H1 (cell line): ENCODE data around the gene BPIFB6. TPM values are rescaled to one million over a fixed set of nuclear protein-coding genes. Genes with fewer than 3 reads are reported as not detected.

Source experiments
- CTCF ChIA-PET: fragments of 300-600 bp; sonication (Branson Sonifier 250); formaldehyde crosslinking; loops from one replicate; lab custom pipeline; 2021; ENCODE audit not compliant: partially characterized antibody; lab: Charles Lee
- POLR2A ChIA-PET: fragments of 300-600 bp; sonication (Branson Sonifier 250); formaldehyde crosslinking; loops from one replicate; lab custom pipeline; 2021; ENCODE audit warnings: inconsistent platforms; ENCODE audit not compliant: partially characterized antibody; lab: Charles Lee
- DNase-seq, 2 experiments: peaks; one replicate each; pipeline versions ENCODE4 v3.0.0 to v3.0.0-alpha.2; 2010 to 2022; ENCODE audit warnings: low spot score in 2 of 2, low read depth in 1 of 2, mixed read lengths in 1 of 2
- FAIRE-seq: peaks from 2 replicates; lab custom pipeline; 2011; peaks lifted over from hg19 to GRCh38; lab: Jason Lieb, UNC
- H2AFZ ChIP-seq: 2 replicates; pipeline ENCODE4 v1.8.1; 2012; ENCODE audit warnings: low read length, inconsistent platforms
- H2AK5ac ChIP-seq: 2 replicates; pipeline ENCODE4 v1.6.1; 2013; ENCODE audit warnings: low read depth, low read length
- H2BK120ac ChIP-seq: replicated peaks from 2 replicates; pipeline ENCODE3; 2013; ENCODE audit warnings: low read depth, low read length, inconsistent platforms
- H2BK12ac ChIP-seq: 2 replicates; pipeline ENCODE4 v1.6.1; 2013; ENCODE audit warnings: low read depth, low read length
- H2BK15ac ChIP-seq: 2 replicates; pipeline ENCODE4 v1.6.1; 2013; ENCODE audit warnings: low read length
- H2BK20ac ChIP-seq: 2 replicates; pipeline ENCODE4 v1.6.1; 2013; ENCODE audit warnings: low read length
- H2BK5ac ChIP-seq: 2 replicates; pipeline ENCODE4 v1.6.1; 2013; ENCODE audit warnings: low read depth, low read length
- H3K14ac ChIP-seq: 2 replicates; pipeline ENCODE4 v1.6.1; 2013; ENCODE audit warnings: inconsistent platforms; ENCODE audit not compliant: insufficient read length
- H3K18ac ChIP-seq: 2 replicates; pipeline ENCODE4 v1.6.1; 2013; ENCODE audit warnings: low read length; ENCODE audit errors: extremely low read depth
- H3K23ac ChIP-seq: 2 replicates; pipeline ENCODE4 v1.6.1; 2013; ENCODE audit warnings: inconsistent platforms; ENCODE audit not compliant: insufficient read length
- H3K23me2 ChIP-seq: 2 replicates; pipeline ENCODE4 v1.6.1; 2013; ENCODE audit warnings: low read depth, low read length
- H3K27ac ChIP-seq: 2 replicates; pipeline ENCODE4 v1.6.1; 2011; ENCODE audit warnings: low read depth, low read length, inconsistent platforms
- H3K27me3 ChIP-seq, 4 experiments: replicated peaks in 1 of 4; 1 replicate in 1 of 4; 2 replicates in 3 of 4; pipeline versions ENCODE4 v1.6.1 to v1.8.1; 2011 to 2013; ENCODE audit warnings: low read length in 3 of 4, mild to moderate bottlenecking in 3 of 4, inconsistent platforms in 2 of 4, mixed read lengths in 2 of 4, moderate library complexity in 1 of 4; ENCODE audit not compliant: control insufficient read depth in 3 of 4, insufficient read depth in 3 of 4; ENCODE audit errors: extremely low read depth in 1 of 4
- H3K36me3 ChIP-seq, 4 experiments: 2 replicates each; pipeline versions ENCODE4 v1.6.1 to v1.8.1; 2011 to 2013; ENCODE audit warnings: mild to moderate bottlenecking in 4 of 4, low read length in 3 of 4, moderate library complexity in 2 of 4, control low read depth in 1 of 4, inconsistent platforms in 1 of 4; ENCODE audit not compliant: insufficient read depth in 4 of 4, control insufficient read depth in 2 of 4
- H3K4ac ChIP-seq: replicated peaks from 2 replicates; pipeline ENCODE3; 2013; ENCODE audit warnings: low read length, low read depth, mixed read lengths, inconsistent platforms; ENCODE audit not compliant: insufficient read length
- H3K4me1 ChIP-seq, 4 experiments: replicated peaks in 1 of 4; 1 replicate in 1 of 4; 2 replicates in 3 of 4; pipeline versions ENCODE4 v1.6.1 to v1.8.1; 2011 to 2013; ENCODE audit warnings: low read length in 3 of 4, inconsistent platforms in 2 of 4, mixed read lengths in 1 of 4; ENCODE audit not compliant: insufficient read depth in 4 of 4, control insufficient read depth in 3 of 4
- H3K4me2 ChIP-seq, 2 experiments: 2 replicates each; pipeline versions ENCODE4 v1.6.1 to v1.8.1; 2011 to 2013; ENCODE audit warnings: low read depth in 2 of 2, low read length in 2 of 2, control low read depth in 1 of 2, inconsistent platforms in 1 of 2, mild to moderate bottlenecking in 1 of 2; ENCODE audit not compliant: insufficient read depth in 1 of 2
- H3K4me3 ChIP-seq, 4 experiments: fragments of 200-600, 300-600 bp in 1 of 4; sonication (generic), shearing (Covaris generic), sonication (Bioruptor Twin) in 1 of 4; 2 replicates each; pipeline versions ENCODE4 v1.5.1 to v1.8.1; 2011 to 2016; ENCODE audit warnings: low read length in 4 of 4, low read depth in 3 of 4, control low read depth in 2 of 4, inconsistent platforms in 2 of 4, mild to moderate bottlenecking in 2 of 4, mixed read lengths in 1 of 4, moderate library complexity in 1 of 4; ENCODE audit not compliant: insufficient read depth in 2 of 4; ENCODE audit errors: extremely low read depth in 1 of 4
- H3K56ac ChIP-seq: replicated peaks from 2 replicates; pipeline ENCODE3; 2013; ENCODE audit warnings: low read depth, mild to moderate bottlenecking, mixed read lengths, low read length, inconsistent platforms; ENCODE audit not compliant: insufficient read length
- H3K79me1 ChIP-seq: 2 replicates; pipeline ENCODE4 v1.6.1; 2013; ENCODE audit warnings: low read depth, low read length, control low read depth
- H3K79me2 ChIP-seq, 2 experiments: 2 replicates each; pipeline versions ENCODE4 v1.6.1 to v1.8.1; 2012 to 2013; ENCODE audit warnings: low read length in 2 of 2, mild to moderate bottlenecking in 2 of 2, inconsistent platforms in 1 of 2; ENCODE audit not compliant: insufficient read depth in 2 of 2, control insufficient read depth in 1 of 2
- H3K9ac ChIP-seq, 4 experiments: replicated peaks in 1 of 4; 1 replicate in 1 of 4; 2 replicates in 3 of 4; pipeline versions ENCODE4 v1.6.1 to v1.8.1; 2011 to 2013; ENCODE audit warnings: low read depth in 3 of 4, low read length in 3 of 4, control low read depth in 2 of 4, mild to moderate bottlenecking in 2 of 4, moderate library complexity in 2 of 4, inconsistent platforms in 1 of 4; ENCODE audit errors: extremely low read depth in 1 of 4
- H3K9me3 ChIP-seq, 2 experiments: 2 replicates each; pipeline versions ENCODE4 v1.6.1 to v1.8.1; 2012 to 2013; ENCODE audit warnings: mild to moderate bottlenecking in 2 of 2, moderate library complexity in 2 of 2, control low read depth in 1 of 2, inconsistent platforms in 1 of 2, low read depth in 1 of 2, low read length in 1 of 2, mixed read lengths in 1 of 2; ENCODE audit not compliant: insufficient read depth in 2 of 2
- H4K20me1 ChIP-seq, 2 experiments: replicated peaks in 1 of 2; 2 replicates each; pipeline versions ENCODE3 to v1.8.1; 2011 to 2013; ENCODE audit warnings: inconsistent platforms in 2 of 2, low read length in 2 of 2, mild to moderate bottlenecking in 1 of 2; ENCODE audit not compliant: insufficient read depth in 2 of 2, control insufficient read depth in 1 of 2
- H4K5ac ChIP-seq: 2 replicates; pipeline ENCODE4 v1.6.1; 2013; ENCODE audit warnings: low read length, low read depth, mixed read lengths, inconsistent platforms; ENCODE audit not compliant: insufficient read length
- H4K8ac ChIP-seq: 2 replicates; pipeline ENCODE4 v1.8.0; 2013; ENCODE audit warnings: mild to moderate bottlenecking, moderate library complexity, low read length, inconsistent platforms; ENCODE audit not compliant: insufficient read depth; ENCODE audit errors: extremely low read depth
- H4K91ac ChIP-seq: replicated peaks from 2 replicates; pipeline ENCODE3; 2013; ENCODE audit warnings: low read length, mixed read lengths, inconsistent platforms; ENCODE audit not compliant: insufficient read length
- PHF8 ChIP-seq: fragments of 200-600 bp; sonication (generic); conservative IDR thresholded peaks from 2 replicates; pipeline ENCODE4 v1.7.1; 2012; ENCODE audit warnings: low read depth, mild to moderate bottlenecking, inconsistent platforms, low read length, moderate library complexity
- RBBP5 ChIP-seq: IDR thresholded peaks from 2 replicates; pipeline ENCODE4 v1.7.1; 2012; ENCODE audit warnings: low read depth, mild to moderate bottlenecking, inconsistent platforms, low read length, moderate library complexity, borderline replicate concordance
- RFX5 ChIP-seq: IDR thresholded peaks from 2 replicates; pipeline ENCODE4 v1.6.1; 2011; ENCODE audit warnings: low read depth, low read length, improper control_type of control experiment, borderline replicate concordance
- SUZ12 ChIP-seq: fragments of 200-600 bp; sonication (generic); IDR thresholded peaks from 2 replicates; pipeline ENCODE4 v1.6.1; 2012; ENCODE audit warnings: mild to moderate bottlenecking, inconsistent platforms, low read length, moderate library complexity, mixed read lengths
- WGBS, 2 experiments: shearing (Covaris generic) in 1 of 2; methylation state at CpG; one replicate each; pipeline versions ENCODE4 v1.1.6 to v1.1.7; 2013 to 2015; ENCODE audit warnings: low lambda C conversion rate in 2 of 2, mixed read lengths in 2 of 2, inconsistent platforms in 1 of 2, low coverage in 1 of 2, missing lambda C conversion rate in 1 of 2; ENCODE audit not compliant: insufficient replicate concordance in 2 of 2, insufficient coverage in 1 of 2, insufficient read length in 1 of 2; ENCODE audit errors: extremely low coverage in 1 of 2, missing lambda C conversion rate in 1 of 2; 5-methylcytosine and 5-hydroxymethylcytosine counted together
- polyA plus RNA-seq, 7 experiments: library from polyadenylated mRNA; depleted of rRNA in 3 of 7; stranded (reverse) in 5 of 7; unstranded in 2 of 7; fragments of >200 nt in 5 of 7; fragments of 200-250 nt in 2 of 7; gene quantifications; 1 replicate in 5 of 7; 2 replicates in 1 of 7; 4 replicates in 1 of 7; pipeline versions ENCODE4 v1.2.1 to v1.2.3, GENCODE V29; 2011 to 2013; ENCODE audit warnings: missing spikeins in 2 of 7, mixed read lengths in 2 of 7
- total RNA-seq: library from RNA; stranded (reverse); fragmentation: NEBNext Ultra II Directional; extraction: Animal tissue kit (Norgen Biotek cat#: 25700); gene quantifications from 2 replicates; pipeline ENCODE4 v1.2.1, GENCODE V29; 2021
- TF ChIP-seq, protein P1 (sequence below): IDR thresholded peaks from 2 replicates; pipeline ENCODE4 v1.6.1; 2012; ENCODE audit warnings: inconsistent platforms

Gene BPIFB6
- total and polyA plus RNA-seq, 2 of the 8 experiments (the other 6 are each of a cell fraction or from before 2014, with no cell fraction given), result not detected

- WGBS, 2 experiments, result 94% methylated on average over 3 of the region's 3 CpGs; no CpG with 5 or more reads in 1 of the 2 experiments
- H3K56ac ChIP-seq, result no peak overlapping the region
- no peaks in the 10 kb centered on the region for H3K4me1 ChIP-seq
- no peak overlapping the region for H3K18ac ChIP-seq
- no peak overlapping the region for H3K4me2 ChIP-seq
- no peak overlapping the region for H3K4ac ChIP-seq
- H3K4me3 ChIP-seq, result no peak overlapping the region
- H2AFZ ChIP-seq, result no peak overlapping the region
- H3K23ac ChIP-seq, result no peak overlapping the region
- H3K27me3 ChIP-seq, result no peaks in the 10 kb centered on the region
- no peak overlapping the region for H2BK20ac ChIP-seq
- no peak for TF ChIP-seq RBBP5
- no peak for TF ChIP-seq RFX5
- TF ChIP-seq PHF8, result no peak
- TF ChIP-seq, protein P1, sequence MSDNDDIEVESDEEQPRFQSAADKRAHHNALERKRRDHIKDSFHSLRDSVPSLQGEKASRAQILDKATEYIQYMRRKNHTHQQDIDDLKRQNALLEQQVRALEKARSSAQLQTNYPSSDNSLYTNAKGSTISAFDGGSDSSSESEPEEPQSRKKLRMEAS, result peak; percentile 44; the same call in 1 of the 2 replicates
- no peak for TF ChIP-seq SUZ12
- no peaks in the 10 kb centered on the region for H3K9me3 ChIP-seq
- POLR2A ChIA-PET, result interaction anchor here (1.1 kb wide), 1 partner anchor 304 kb away, joined by 3 read pairs; no protein-coding TSS in a partner anchor
- no peak overlapping the region for H3K14ac ChIP-seq
- H3K79me2 ChIP-seq, result no peaks in the 10 kb centered on the region
- CTCF ChIA-PET, result interaction anchor here (0.9 to 3.0 kb wide), 5 partner anchors 16 to 195 kb away, joined by 3 to 10 read pairs (median 4); no protein-coding TSS in a partner anchor
- no peaks in the 10 kb centered on the region for H4K20me1 ChIP-seq
- DNase-seq, result no peak
- FAIRE-seq, result no peak
- H3K23me2 ChIP-seq, result no peaks in the 10 kb centered on the region
- no peaks in the 10 kb centered on the region for H3K79me1 ChIP-seq
- no peak overlapping the region for H4K5ac ChIP-seq
- no peak overlapping the region for H2BK120ac ChIP-seq
- no peak overlapping the region for H2BK5ac ChIP-seq
- H4K8ac ChIP-seq, result no peak overlapping the region
- H3K27ac ChIP-seq, result no peak overlapping the region
- H3K9ac ChIP-seq, result no peak overlapping the region
- H2AK5ac ChIP-seq, result no peak overlapping the region
- H3K36me3 ChIP-seq, result no peaks in the 10 kb centered on the region
- no peak overlapping the region for H2BK12ac ChIP-seq
- no peak overlapping the region for H4K91ac ChIP-seq
- H2BK15ac ChIP-seq, result no peak overlapping the region
Measured at GRCh38 chr20:33067806-33068205, 36.4 kb downstream of the BPIFB6 start.
